ENCODE data around the gene SLC35A4. TPM values are rescaled to one million over a fixed set of nuclear protein-coding genes. Genes with fewer than 3 reads are reported as not detected.
A peak's percentile ranks its signal among the peaks of the same experiment; 100 is the strongest.

SLC35A4 gene
- total and polyA plus RNA-seq, 2 of the 13 experiments (the other 11 are each of a cell fraction or from before 2014, with no cell fraction given) = 0.71 to 4.0 TPM

DNA sequence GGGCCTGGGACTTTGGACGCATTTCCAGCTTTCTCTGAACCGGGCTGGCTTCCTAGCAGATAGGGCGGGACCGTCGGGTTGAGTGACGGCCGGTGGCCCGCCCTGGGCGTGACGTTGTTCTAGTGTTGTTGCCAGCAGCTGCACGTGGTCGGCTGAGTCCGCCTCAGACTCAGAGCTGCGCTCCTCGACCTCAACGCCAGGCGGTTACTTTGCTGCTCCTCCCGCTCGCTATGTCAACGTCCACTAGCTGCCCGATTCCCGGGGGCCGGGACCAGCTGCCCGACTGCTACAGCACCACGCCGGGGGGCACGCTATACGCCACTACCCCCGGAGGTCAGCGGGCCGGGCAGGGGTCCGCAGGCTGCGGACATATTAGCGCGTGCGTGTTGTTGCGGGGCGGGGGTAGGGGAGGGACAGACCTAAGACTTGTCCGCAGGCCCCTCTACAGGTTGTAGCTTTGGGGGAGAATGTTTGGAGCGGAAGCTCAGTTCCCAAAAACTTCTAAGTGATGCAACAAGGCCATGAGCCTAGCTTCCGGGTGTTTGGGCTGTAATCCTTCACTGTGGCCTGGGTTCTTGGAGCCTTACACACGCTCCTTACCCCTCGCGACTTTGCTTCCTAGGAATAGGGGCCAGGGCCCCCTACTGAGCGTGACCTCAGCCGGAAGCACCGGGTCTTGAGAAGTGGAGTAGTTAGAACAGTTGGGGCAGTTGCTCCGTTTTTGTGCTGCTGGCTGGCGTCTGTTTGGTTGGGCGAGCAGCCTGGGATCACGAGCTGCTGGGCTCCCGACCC, 16.9 kb upstream of the SLC35A4 start, which contains the start of gene EIF4EBP3 (continued):
- TF ChIP-seq, protein P1, sequence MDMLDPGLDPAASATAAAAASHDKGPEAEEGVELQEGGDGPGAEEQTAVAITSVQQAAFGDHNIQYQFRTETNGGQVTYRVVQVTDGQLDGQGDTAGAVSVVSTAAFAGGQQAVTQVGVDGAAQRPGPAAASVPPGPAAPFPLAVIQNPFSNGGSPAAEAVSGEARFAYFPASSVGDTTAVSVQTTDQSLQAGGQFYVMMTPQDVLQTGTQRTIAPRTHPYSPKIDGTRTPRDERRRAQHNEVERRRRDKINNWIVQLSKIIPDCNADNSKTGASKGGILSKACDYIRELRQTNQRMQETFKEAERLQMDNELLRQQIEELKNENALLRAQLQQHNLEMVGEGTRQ (IDR thresholded peaks at IDR 0.05; ENCODE audit: low read depth, low read length) = peak; percentile 89
- TF ChIP-seq, protein P1 (CRISPR knock-in tag; IDR thresholded peaks at IDR 0.05; ENCODE audit: borderline replicate concordance) = peak; percentile 87
- no peak for TF ChIP-seq ZNF83 (CRISPR knock-in tag; IDR thresholded peaks at IDR 0.05; ENCODE audit: borderline replicate concordance)

DNA sequence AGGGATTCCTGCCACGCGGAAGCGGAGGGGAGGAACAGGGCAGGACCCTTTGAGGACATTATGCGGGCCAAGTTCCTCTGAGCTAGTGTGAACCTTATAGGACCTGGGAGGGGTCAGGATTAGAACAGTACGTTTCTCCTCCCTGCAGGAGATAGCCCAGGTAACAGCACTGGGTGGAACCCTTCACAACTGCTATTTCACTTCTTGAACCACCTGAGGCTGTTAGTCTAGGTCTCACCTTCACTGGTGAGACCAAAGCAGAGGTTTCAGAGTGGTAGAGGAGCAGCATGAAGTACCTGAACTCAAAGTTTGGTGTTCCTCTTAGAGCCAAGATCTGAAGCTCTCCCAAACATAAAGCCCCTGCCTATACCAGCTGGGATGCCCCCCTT, 16.3 kb upstream of the SLC35A4 start:
- POLR2A ChIA-PET = interaction anchor here (1.5 to 4.5 kb wide), 5 partner anchors 10 to 163 kb away, joined by 5 to 70 read pairs (median 25); partner anchors contain the start of genes IK, NDUFA2, SRA1 and TMCO6
- ATAC-seq = no peak
- H3K4me2 ChIP-seq (ENCODE audit: low read depth, low read length) = no peak overlapping the region

More for the DNA sequence above, 16.3 kb upstream of the SLC35A4 start:
- BruUV-seq (replicated peaks) = no TSS peak
- H3K9ac ChIP-seq (ENCODE audit: insufficient read depth, low read depth, low read length) = no peak overlapping the region
- 94% methylated on average over 5 of the region's 5 CpGs for WGBS (ENCODE audit: low lambda C conversion rate)
- DNase-seq (ENCODE audit: low spot score) (no peak), FAIRE-seq (no peak)
- no peaks in the 10 kb centered on the region; the same call in none of the 2 replicates for H4K20me1 ChIP-seq (ENCODE audit: insufficient read depth, low read length)
- TF ChIP-seq ZMYM2 (CRISPR knock-in tag; IDR thresholded peaks at IDR 0.05) = no peak
- TF ChIP-seq, protein P2, sequence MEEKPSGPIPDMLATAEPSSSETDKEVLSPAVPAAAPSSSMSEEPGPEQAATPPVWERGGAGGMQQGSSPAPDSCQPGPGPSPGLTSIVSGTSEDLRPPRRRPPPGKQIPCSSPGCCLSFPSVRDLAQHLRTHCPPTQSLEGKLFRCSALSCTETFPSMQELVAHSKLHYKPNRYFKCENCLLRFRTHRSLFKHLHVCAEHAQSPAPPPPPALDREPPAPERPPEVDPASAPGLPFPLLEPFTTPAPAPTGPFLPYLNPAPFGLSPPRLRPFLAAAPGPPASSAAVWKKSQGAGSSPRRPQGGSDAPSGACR (CRISPR knock-in tag; IDR thresholded peaks at IDR 0.05) = 0 out of 2 replicates have a peak, but pooled peaks have one; percentile 0
- CTCF ChIA-PET (ENCODE audit: low intra/inter-chr PET ratio, low total read pairs) = no interaction called here
- peaks cover 12 to 48% of the 10 kb centered on the region in 2 experiments for H3K36me3 ChIP-seq (replicated peaks in 1 of 2; ENCODE audit: control insufficient read depth in 1 of 2, insufficient read depth in 2 of 2, low read length in 2 of 2)
- in situ Hi-C loops (cut with HindIII; ENCODE audit: extremely low pct_ligation_motif_present, low pct_unique_long_range_greater_than_20kb) = no loop called here
- peaks cover 2% of the 10 kb centered on the region for H3K79me2 ChIP-seq (ENCODE audit: insufficient read depth, low read length)
- intact Hi-C loops (cut with micrococcal nuclease; ENCODE audit: unreplicated experiment) = loop anchor here (5.0 kb wide), 1 partner anchor 179 kb away; no protein-coding TSS in a partner anchor
- peak overlapping the region; percentile 86 for H3K27ac ChIP-seq (ENCODE audit: extremely low read length, insufficient read depth, low read length)
- no peak overlapping the region for H3K4me3 ChIP-seq (replicated peaks in 1 of 3; ENCODE audit: insufficient read depth in 1 of 3, low read depth in 2 of 3, low read length in 3 of 3)
- H3K9me3 ChIP-seq (ENCODE audit: low read length) = no peaks in the 10 kb centered on the region
- peaks cover 27% of the 10 kb centered on the region for H3K4me1 ChIP-seq (ENCODE audit: insufficient read depth, low read length)
- H2AFZ ChIP-seq (ENCODE audit: low read length) = no peak overlapping the region
- H3K27me3 ChIP-seq (ENCODE audit: control insufficient read depth in 1 of 2, insufficient read depth in 2 of 2, low read length in 2 of 2) = no peaks in the 10 kb centered on the region

Measured in HepG2 (cell line).